OCI-LY7 (cell line): ENCODE measurements around the gene PTBP3. TPM values are rescaled to one million over a fixed set of nuclear protein-coding genes. Genes with fewer than 3 reads are reported as not detected.

Experiments used
- BruUV-seq: library from RNA; stranded (reverse); fragments of 400-500 nt; replicated peaks from 2 replicates; lab custom pipeline; 2021; lab: Mats Ljungman, UMichigan
- CTCF ChIA-PET: fragments of 300-600 bp; sonication (Branson Sonifier 250); formaldehyde crosslinking; loops from one replicate; lab custom pipeline; 2022; ENCODE audit warnings: antibody characterized with exemption; ENCODE audit not compliant: unreplicated experiment; lab: Charles Lee
- POLR2A ChIA-PET: fragments of 300-600 bp; sonication (Branson Sonifier 250); formaldehyde crosslinking; loops from one replicate; lab custom pipeline; 2022; ENCODE audit warnings: antibody characterized with exemption; lab: Charles Lee
- DNase-seq: peaks from one replicate; pipeline ENCODE4 v3.0.0-alpha.2; 2015; ENCODE audit warnings: low spot score
- H2AFZ ChIP-seq: fragments of 200-600 bp; sonication (generic), shearing (Covaris generic); 2 replicates; pipeline ENCODE4 v1.6.1; 2014; ENCODE audit warnings: mild to moderate bottlenecking, antibody characterized with exemption, low read length, moderate library complexity
- H3K27ac ChIP-seq: fragments of 200-600 bp; sonication (generic); 2 replicates; pipeline ENCODE4 v1.5.1; 2014; ENCODE audit warnings: mixed run types, low read depth, mild to moderate bottlenecking, moderate library complexity, low read length, inconsistent platforms; ENCODE audit not compliant: poor library complexity, severe bottlenecking
- H3K36me3 ChIP-seq: fragments of 200-600 bp; sonication (generic); 2 replicates; pipeline ENCODE4 v1.6.1; 2014; ENCODE audit warnings: mild to moderate bottlenecking, antibody characterized with exemption, low read length, moderate library complexity, mixed read lengths; ENCODE audit not compliant: insufficient read depth
- H3K4me1 ChIP-seq: fragments of 200-600 bp; sonication (generic); 2 replicates; pipeline ENCODE4 v1.5.1; 2014; ENCODE audit warnings: mild to moderate bottlenecking, low read length; ENCODE audit not compliant: insufficient read depth, poor library complexity, severe bottlenecking
- H3K4me2 ChIP-seq: fragments of 200-600 bp; sonication (generic); 2 replicates; pipeline ENCODE4 v1.6.1; 2014; ENCODE audit warnings: mild to moderate bottlenecking, low read length
- H3K4me3 ChIP-seq: fragments of 200-600 bp; sonication (generic); 2 replicates; pipeline ENCODE4 v1.5.1; 2014; ENCODE audit warnings: mild to moderate bottlenecking, low read depth, low read length; ENCODE audit not compliant: poor library complexity, severe bottlenecking
- H3K79me2 ChIP-seq: fragments of 200-600 bp; sonication (generic); 2 replicates; pipeline ENCODE4 v1.6.1; 2016; ENCODE audit warnings: low read depth, mild to moderate bottlenecking, low read length, moderate library complexity, mixed read lengths; ENCODE audit not compliant: insufficient read depth
- H3K9me2 ChIP-seq: fragments of 200-600 bp; sonication (generic); 2 replicates; pipeline ENCODE4 v1.6.1; 2016; ENCODE audit warnings: mild to moderate bottlenecking, low read length, mixed read lengths; ENCODE audit not compliant: insufficient read depth
- H3K9me3 ChIP-seq: fragments of 200-600 bp; sonication (generic); 2 replicates; pipeline ENCODE4 v1.6.1; 2014; ENCODE audit warnings: mild to moderate bottlenecking, mixed run types, low read length, mixed read lengths
- H4K20me1 ChIP-seq: fragments of 200-600 bp; sonication (generic); 2 replicates; pipeline ENCODE4 v1.6.1; 2014; ENCODE audit warnings: mild to moderate bottlenecking, antibody characterized with exemption, low read length, moderate library complexity, mixed read lengths; ENCODE audit not compliant: insufficient read depth
- EZH2phosphoT487 ChIP-seq: fragments of 200-600 bp; sonication (generic); IDR thresholded peaks from 2 replicates; pipeline ENCODE4 v1.6.1; 2018; ENCODE audit warnings: low read depth, borderline replicate concordance, mild to moderate bottlenecking, mixed run types, antibody characterized with exemption, low read length, moderate library complexity, mixed read lengths
- intact Hi-C: fragments of 100-400 bp; cut with micrococcal nuclease; formaldehyde crosslinking; loops from one replicate; pipeline ENCODE4 v1.10.0; 2022; ENCODE audit not compliant: unreplicated experiment
- total RNA-seq, 2 experiments: library from RNA; depleted of rRNA in 1 of 2; stranded (reverse); fragments of >200 nt in 1 of 2; shearing (Covaris generic) in 1 of 2; gene quantifications; 2 replicates each; pipeline ENCODE4 v1.2.3, GENCODE V29; 2014 to 2022
- TF ChIP-seq, protein P1 (sequence below): fragments of 200-600 bp; sonication (generic); conservative IDR thresholded peaks from 2 replicates; pipeline ENCODE4 v1.5.1; 2014; ENCODE audit warnings: mild to moderate bottlenecking, antibody characterized with exemption, low read length, moderate library complexity, mixed read lengths

PTBP3 gene
- total RNA-seq, 2 experiments from 2014 or later = 38.1 to 98.2 TPM

DNA sequence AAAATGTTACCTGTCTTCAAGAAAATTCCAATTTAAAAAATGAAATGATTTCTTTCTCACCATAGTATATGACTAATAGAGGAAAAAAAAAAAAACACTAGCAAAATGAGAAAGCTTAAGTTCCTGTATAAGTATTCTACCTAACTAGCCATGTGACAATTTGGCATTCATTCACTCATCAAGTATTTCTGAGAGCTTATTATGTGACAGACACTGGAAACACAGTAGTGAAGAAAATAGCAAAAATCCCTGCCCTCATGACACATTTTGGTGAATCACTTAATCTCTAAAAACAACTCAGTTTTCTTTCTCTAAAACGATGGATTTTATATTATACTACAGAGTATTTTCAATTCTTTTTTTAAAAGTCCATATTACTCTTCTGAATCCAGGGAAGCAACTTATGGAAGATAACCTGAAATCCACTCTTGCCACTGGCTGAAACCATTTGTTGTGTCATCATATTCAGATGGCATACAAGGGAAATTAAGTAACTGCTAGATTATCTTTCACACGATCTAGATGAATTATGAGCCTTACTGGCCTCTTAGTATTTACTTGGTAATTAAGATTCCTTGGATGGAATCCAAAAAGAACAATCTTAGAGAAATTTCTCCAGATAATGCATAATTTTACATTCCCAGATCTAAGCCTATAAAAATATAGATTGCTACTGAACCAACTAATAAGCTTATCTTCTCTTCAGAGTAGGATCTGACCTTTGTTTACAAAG is 5.5 kb downstream of the PTBP3 start:
- no peak overlapping the region for H3K27ac ChIP-seq
- H3K9me2 ChIP-seq = no peaks in the 10 kb centered on the region
- DNase-seq = no peak
- H3K4me2 ChIP-seq = no peak overlapping the region
- H3K4me3 ChIP-seq = no peak overlapping the region
- no peak overlapping the region for H2AFZ ChIP-seq
- H4K20me1 ChIP-seq = peaks cover 11% of the 10 kb centered on the region; the same call in 1 of the 2 replicates
- H3K79me2 ChIP-seq = peaks cover 99% of the 10 kb centered on the region
- no peak for TF ChIP-seq EZH2phosphoT487
- TF ChIP-seq, protein P1, sequence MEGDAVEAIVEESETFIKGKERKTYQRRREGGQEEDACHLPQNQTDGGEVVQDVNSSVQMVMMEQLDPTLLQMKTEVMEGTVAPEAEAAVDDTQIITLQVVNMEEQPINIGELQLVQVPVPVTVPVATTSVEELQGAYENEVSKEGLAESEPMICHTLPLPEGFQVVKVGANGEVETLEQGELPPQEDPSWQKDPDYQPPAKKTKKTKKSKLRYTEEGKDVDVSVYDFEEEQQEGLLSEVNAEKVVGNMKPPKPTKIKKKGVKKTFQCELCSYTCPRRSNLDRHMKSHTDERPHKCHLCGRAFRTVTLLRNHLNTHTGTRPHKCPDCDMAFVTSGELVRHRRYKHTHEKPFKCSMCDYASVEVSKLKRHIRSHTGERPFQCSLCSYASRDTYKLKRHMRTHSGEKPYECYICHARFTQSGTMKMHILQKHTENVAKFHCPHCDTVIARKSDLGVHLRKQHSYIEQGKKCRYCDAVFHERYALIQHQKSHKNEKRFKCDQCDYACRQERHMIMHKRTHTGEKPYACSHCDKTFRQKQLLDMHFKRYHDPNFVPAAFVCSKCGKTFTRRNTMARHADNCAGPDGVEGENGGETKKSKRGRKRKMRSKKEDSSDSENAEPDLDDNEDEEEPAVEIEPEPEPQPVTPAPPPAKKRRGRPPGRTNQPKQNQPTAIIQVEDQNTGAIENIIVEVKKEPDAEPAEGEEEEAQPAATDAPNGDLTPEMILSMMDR = no peak
- intact Hi-C loops = no loop called here
- H3K36me3 ChIP-seq = peaks cover 62% of the 10 kb centered on the region
- BruUV-seq = no TSS peak
- H3K9me3 ChIP-seq = 0 out of 2 replicates have a peak, but pooled peaks cover 8% of the 10 kb centered on the region
- peaks cover 21% of the 10 kb centered on the region for H3K4me1 ChIP-seq
- POLR2A ChIA-PET = interaction anchor here (0.6 to 1.5 kb wide), 6 partner anchors 9 to 1486 kb away, joined by 3 to 7 read pairs (median 4); no protein-coding TSS in a partner anchor
- CTCF ChIA-PET = no interaction called here

DNA sequence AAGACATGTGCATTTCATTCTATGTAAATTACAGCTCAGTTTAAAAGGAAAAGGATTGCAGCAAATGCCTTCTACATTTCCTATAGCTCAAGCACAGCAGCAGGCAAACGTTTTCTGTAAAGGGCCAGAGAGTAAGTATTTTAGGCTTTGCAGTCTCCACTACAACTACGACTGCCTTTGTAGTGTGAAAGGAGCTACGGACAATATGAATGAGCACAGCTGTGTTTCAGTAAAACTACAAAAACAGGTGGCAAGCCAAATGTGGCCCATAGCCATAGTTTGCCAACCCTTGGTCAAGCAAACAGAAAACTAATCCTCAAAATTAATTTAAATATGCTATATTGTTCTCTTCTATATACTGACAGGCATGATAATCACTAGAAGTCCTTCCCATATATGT is 7.2 kb downstream of the PTBP3 start:
- Histone ChIP-seq H3K4me3 (no peak overlapping the region), H3K4me2 (0 out of 2 replicates have a peak overlapping the region, but pooled peaks have one; percentile 9), H3K79me2 (peaks cover 97% of the 10 kb centered on the region), H3K4me1 (peaks cover 17% of the 10 kb centered on the region), H3K27ac (no peak overlapping the region), H3K9me3 (0 out of 2 replicates have a peak, but pooled peaks cover 8% of the 10 kb centered on the region), H4K20me1 (no peaks in the 10 kb centered on the region; the same call in 1 of the 2 replicates), H3K9me2 (no peaks in the 10 kb centered on the region), H2AFZ (no peak overlapping the region), H3K36me3 (peaks cover 66% of the 10 kb centered on the region)
- no TSS peak for BruUV-seq
- TF ChIP-seq EZH2phosphoT487 = no peak
- TF ChIP-seq, protein P1 = no peak
- CTCF ChIA-PET = interaction anchor here (1.4 kb wide), 1 partner anchor 9 kb away, joined by 3 read pairs; no protein-coding TSS in a partner anchor
- POLR2A ChIA-PET = interaction anchor here (1.0 to 1.1 kb wide), 2 partner anchors 37 to 218 kb away, joined by 3 read pairs; no protein-coding TSS in a partner anchor
- DNase-seq = peak; percentile 19
- intact Hi-C loops = no loop called here

DNA sequence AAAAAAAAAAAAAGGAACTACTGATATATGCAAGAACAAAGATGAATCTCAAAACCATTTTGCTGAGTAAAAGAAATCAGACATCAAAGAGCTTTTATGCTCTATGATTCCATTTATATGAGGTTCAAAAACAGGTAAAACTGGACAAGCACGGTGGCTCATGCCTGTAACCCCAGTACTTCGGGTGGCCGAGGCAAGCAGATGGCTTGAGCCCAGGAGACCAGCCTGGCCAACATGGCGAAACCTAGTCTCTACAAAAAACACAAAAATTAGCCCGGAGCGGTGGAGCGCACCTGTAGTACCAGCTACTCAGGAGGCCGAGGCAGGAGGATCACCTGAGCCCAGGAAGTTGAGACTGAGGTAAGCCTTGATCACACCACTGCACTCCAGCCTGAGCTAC is 7.8 kb downstream of the PTBP3 start:
- Histone ChIP-seq H3K4me3 (no peak overlapping the region), H4K20me1 (no peaks in the 10 kb centered on the region; the same call in 1 of the 2 replicates), H3K4me2 (no peak overlapping the region), H3K36me3 (peaks cover 69% of the 10 kb centered on the region), H3K9me2 (no peaks in the 10 kb centered on the region), H3K27ac (no peak overlapping the region), H3K79me2 (peaks cover 97% of the 10 kb centered on the region), H2AFZ (no peak overlapping the region), H3K9me3 (0 out of 2 replicates have a peak, but pooled peaks cover 8% of the 10 kb centered on the region), H3K4me1 (peaks cover 11% of the 10 kb centered on the region)
- POLR2A ChIA-PET = interaction anchor here (0.6 to 1.3 kb wide), 3 partner anchors 10 to 240 kb away, joined by 6 to 7 read pairs (median 6); no protein-coding TSS in a partner anchor
- CTCF ChIA-PET = interaction anchor here (1.4 kb wide), 1 partner anchor 9 kb away, joined by 3 read pairs; no protein-coding TSS in a partner anchor
- DNase-seq = no peak
- intact Hi-C loops = no loop called here
- BruUV-seq = no TSS peak
- no peak for TF ChIP-seq EZH2phosphoT487
- TF ChIP-seq, protein P1 = no peak
